Tibial nerve (tissue), 4 donors: ENCODE data around the gene C2orf78. TPM values are rescaled to one million over a fixed set of nuclear protein-coding genes. Genes with fewer than 3 reads are reported as not detected.
"Not testable (repeated sequence)": the region's sequence is repeated elsewhere in the genome, so short reads cannot be mapped to it uniquely, and the experiment has no call there.

Source experiments
- DNase-seq, 2 donors: peaks; one replicate each; pipeline ENCODE4 v3.0.0-alpha.2; 2019; ENCODE audit warnings: low spot score in 2 of 2
- H3K27ac ChIP-seq, 4 donors: fragments of 200-600 bp; sonication (generic) in 3 of 4; one replicate each; pipeline ENCODE4 v1.5.1; 2017 to 2019; ENCODE audit warnings: mild to moderate bottlenecking in 1 of 4
- H3K27me3 ChIP-seq, 2 donors: fragments of 200-600 bp; sonication (generic) in 1 of 2; one replicate each; pipeline versions ENCODE4 v1.5.1 to v1.6.0; 2017 to 2019
- H3K36me3 ChIP-seq, 3 donors: fragments of 200-600 bp; sonication (generic); one replicate each; pipeline ENCODE4 v1.5.1; 2018 to 2019
- H3K4me1 ChIP-seq, 4 donors: fragments of 200-600 bp; sonication (generic) in 3 of 4; one replicate each; pipeline ENCODE4 v1.5.1; 2017 to 2019
- H3K4me3 ChIP-seq, 4 donors: fragments of 200-600 bp; sonication (generic) in 3 of 4; one replicate each; pipeline ENCODE4 v1.5.1; 2017 to 2019; ENCODE audit warnings: mild to moderate bottlenecking in 1 of 4, moderate library complexity in 1 of 4
- H3K9me3 ChIP-seq, 4 donors: fragments of 200-600 bp; sonication (generic) in 3 of 4; one replicate each; pipeline ENCODE4 v1.5.1; 2017 to 2019
- CTCF ChIP-seq, 5 experiments: fragments of 200-600 bp in 3 of 5; fragments of 450-650 bp in 2 of 5; sonication (generic) in 3 of 5; IDR thresholded peaks; one replicate each; pipeline ENCODE4 v1.5.1; 2016 to 2019; ENCODE audit warnings: antibody characterized with exemption in 5 of 5, mild to moderate bottlenecking in 3 of 5, moderate library complexity in 2 of 5
- EP300 ChIP-seq, 2 donors: sonication (generic); formaldehyde crosslinking; IDR thresholded peaks; one replicate each; pipeline ENCODE4 v1.6.1; 2017; ENCODE audit warnings: antibody characterized with exemption in 2 of 2, mild to moderate bottlenecking in 1 of 2
- POLR2A ChIP-seq, 2 donors: fragments of 450-650 bp; IDR thresholded peaks; one replicate each; pipeline ENCODE4 v1.6.1; 2017; ENCODE audit warnings: antibody characterized with exemption in 2 of 2, mild to moderate bottlenecking in 2 of 2, moderate library complexity in 2 of 2
- WGBS, 2 donors: methylation state at CpG; one replicate each; pipeline ENCODE4 v1.1.5; 2018; 5-methylcytosine and 5-hydroxymethylcytosine counted together
- total RNA-seq, 4 donors: library from RNA; depleted of rRNA; stranded (reverse); fragments of >200 nt; gene quantifications; one replicate each; pipeline ENCODE4 v1.1.0, GENCODE V29; 2016

The C2orf78 gene
- total RNA-seq, 4 donors from 2014 or later = not detected

GRCh38 chr2:73780237-73780582 is 3.8 kb upstream of the C2orf78 start:
- peaks cover 0 to 19% (median 3%) of the 10 kb centered on the region in 4 donors for H3K4me1 ChIP-seq
- no peak for DNase-seq
- H3K9me3 ChIP-seq = no peaks in the 10 kb centered on the region
- 5 to 6% methylated on average over 7 of the region's 7 CpGs for WGBS, 2 donors
- no peak for TF ChIP-seq POLR2A (IDR thresholded peaks at IDR 0.05)
- TF ChIP-seq EP300 (IDR thresholded peaks at IDR 0.05) = no peak
- peak in 1 of 5 experiments; percentile 1 for TF ChIP-seq CTCF (IDR thresholded peaks at IDR 0.05)
- no peaks in the 10 kb centered on the region for H3K27me3 ChIP-seq
- H3K36me3 ChIP-seq = peaks cover 0 to 20% (median 0%) of the 10 kb centered on the region in 3 donors
- H3K4me3 ChIP-seq = peak overlapping the region; percentile 75 to 88 (median 82)
- H3K27ac ChIP-seq = peak overlapping the region; percentile 74 to 94 (median 91)

GRCh38 chr2:73783402-73783801 is 581 bp upstream of the C2orf78 start:
- not testable (repeated sequence) for H3K36me3 ChIP-seq, DNase-seq, H3K27me3 ChIP-seq, H3K27ac ChIP-seq, H3K4me1 ChIP-seq, H3K9me3 ChIP-seq, H3K4me3 ChIP-seq
- 81 to 83% methylated on average over 15 of the region's 15 CpGs for WGBS, 2 donors

- H3K4me3 ChIP-seq = no peak overlapping the region
- H3K27ac ChIP-seq = no peak overlapping the region
- H3K9me3 ChIP-seq = no peaks in the 10 kb centered on the region
- no peak for DNase-seq
- no peaks in the 10 kb centered on the region for H3K36me3 ChIP-seq
- TF ChIP-seq POLR2A (IDR thresholded peaks at IDR 0.05) (no peak), CTCF (IDR thresholded peaks at IDR 0.05) (no peak), EP300 (IDR thresholded peaks at IDR 0.05) (no peak)
- H3K27me3 ChIP-seq = peaks cover 0 to 8% of the 10 kb centered on the region in 2 donors
- H3K4me1 ChIP-seq = no peaks in the 10 kb centered on the region
Measured at GRCh38 chr2:73811878-73812277, 27.9 kb downstream of the C2orf78 start.

- Histone ChIP-seq H3K4me1 (no peaks in the 10 kb centered on the region), H3K4me3 (no peak overlapping the region), H3K27me3 (peaks cover 0 to 9% of the 10 kb centered on the region in 2 donors), H3K9me3 (no peaks in the 10 kb centered on the region), H3K36me3 (no peaks in the 10 kb centered on the region), H3K27ac (no peak overlapping the region)
- TF ChIP-seq CTCF (IDR thresholded peaks at IDR 0.05) = no peak
- no peak for DNase-seq
Measured at GRCh38 chr2:73812635-73813034, 28.7 kb downstream of the C2orf78 start.

GRCh38 chr2:73818296-73818695 is 34.3 kb downstream of the C2orf78 start:
- no peak overlapping the region for H3K4me3 ChIP-seq
- TF ChIP-seq EP300 (IDR thresholded peaks at IDR 0.05) = no peak
- no peaks in the 10 kb centered on the region for H3K36me3 ChIP-seq
- H3K9me3 ChIP-seq = no peaks in the 10 kb centered on the region
- peaks cover 0 to 16% of the 10 kb centered on the region in 2 donors for H3K27me3 ChIP-seq
- no peaks in the 10 kb centered on the region for H3K4me1 ChIP-seq
- H3K27ac ChIP-seq = no peak overlapping the region
- 80 to 84% methylated on average over 18 of the region's 18 CpGs for WGBS, 2 donors
- no peak for DNase-seq

GRCh38 chr2:73821227-73821626 is 37.2 kb downstream of the C2orf78 start:
- peaks cover 0 to 12% of the 10 kb centered on the region in 2 donors for H3K27me3 ChIP-seq
- H3K27ac ChIP-seq = no peak overlapping the region
- no peaks in the 10 kb centered on the region for H3K36me3 ChIP-seq
- H3K9me3 ChIP-seq = no peaks in the 10 kb centered on the region
- 30 to 35% methylated on average over 2 of the region's 2 CpGs for WGBS, 2 donors
- TF ChIP-seq CTCF (IDR thresholded peaks at IDR 0.05) (no peak), EP300 (IDR thresholded peaks at IDR 0.05) (no peak), POLR2A (IDR thresholded peaks at IDR 0.05) (no peak)
- H3K4me1 ChIP-seq = peaks cover 0 to 5% (median 0%) of the 10 kb centered on the region in 4 donors
- DNase-seq = no peak
- no peak overlapping the region for H3K4me3 ChIP-seq
